GM12872 (cell line): Measurements from ENCODE around the gene PPP1R16B.

Experiments used
- CTCF ChIP-seq: IDR thresholded peaks from 3 replicates; pipeline ENCODE4 v1.5.1; 2011; ENCODE audit warnings: low read depth, mild to moderate bottlenecking, low read length, moderate library complexity; ENCODE audit not compliant: insufficient read depth

The PPP1R16B gene

GRCh38 chr20:38877483-38877882 is 72.0 kb downstream of the PPP1R16B start:
- no peak for TF ChIP-seq CTCF

- no peak for TF ChIP-seq CTCF
Observed at GRCh38 chr20:38878866-38879265, 73.4 kb downstream of the PPP1R16B start.

GRCh38 chr20:38880952-38881735 is 75.6 kb downstream of the PPP1R16B start:
- peak; percentile 30; the same call in 1 of the 3 replicates for TF ChIP-seq CTCF

GRCh38 chr20:38881806-38882440 is 76.4 kb downstream of the PPP1R16B start:
- no peak for TF ChIP-seq CTCF

- no peak for TF ChIP-seq CTCF
Observed at GRCh38 chr20:38882600-38882999, 77.1 kb downstream of the PPP1R16B start.

- no peak for TF ChIP-seq CTCF
Observed at GRCh38 chr20:38883081-38883980, 77.8 kb downstream of the PPP1R16B start.
